HepG2 (cell line): ENCODE results near the gene CERS6. TPM values are rescaled to one million over a fixed set of nuclear protein-coding genes. Genes with fewer than 3 reads are reported as not detected.
"Not testable (repeated sequence)": the region's sequence is repeated elsewhere in the genome, so short reads cannot be mapped to it uniquely, and the experiment has no call there.

ENCODE experiments used
- ATAC-seq: fragments of 200-7000 bp; cut with Tn5 transposase; 3 replicates; pipeline ENCODE4 v1.9.1; 2020; ENCODE audit warnings: mild to moderate bottlenecking, moderate library complexity
- BruUV-seq: library from RNA; stranded (reverse); fragments of 400-500 nt; replicated peaks from 2 replicates; lab custom pipeline; 2021; lab: Mats Ljungman, UMichigan
- CTCF ChIA-PET: fragments of 300-600 bp; formaldehyde crosslinking; extraction: SDS; loops from one replicate; lab custom pipeline; 2021; ENCODE audit warnings: low total read pairs, inconsistent platforms, low intra/inter-chr PET ratio; lab: Yijun Ruan, JAX
- POLR2A ChIA-PET: fragments of 350-600 bp; sonication (Branson Sonifier 250); formaldehyde crosslinking; loops from one replicate; lab custom pipeline; 2020; ENCODE audit warnings: antibody characterized with exemption, inconsistent platforms; lab: Yijun Ruan, JAX
- DNase-seq: peaks from one replicate; pipeline ENCODE4 v3.0.0-alpha.2; 2015; ENCODE audit warnings: low spot score
- FAIRE-seq: peaks from 3 replicates; lab custom pipeline; 2011; peaks lifted over from hg19 to GRCh38; lab: Jason Lieb, UNC
- H2AFZ ChIP-seq: one replicate; pipeline ENCODE4 v1.6.1; 2011; ENCODE audit warnings: low read length, inconsistent platforms
- H3K27ac ChIP-seq: fragments of 300-600 bp; 3 replicates; pipeline ENCODE4 v1.8.0; 2011; ENCODE audit warnings: mixed run types, mild to moderate bottlenecking, mixed read lengths, low read length, inconsistent platforms; ENCODE audit not compliant: insufficient read depth; ENCODE audit errors: extremely low read length
- H3K27me3 ChIP-seq, 2 experiments: fragments of 200-600 bp in 1 of 2; 2 replicates in 1 of 2; 3 replicates in 1 of 2; pipeline versions ENCODE4 v1.6.0 to v1.8.0; 2011; ENCODE audit warnings: low read length in 2 of 2, mild to moderate bottlenecking in 2 of 2, moderate library complexity in 2 of 2, inconsistent platforms in 1 of 2; ENCODE audit not compliant: insufficient read depth in 2 of 2, control insufficient read depth in 1 of 2
- H3K36me3 ChIP-seq, 2 experiments: fragments of 200-600 bp in 1 of 2; replicated peaks in 1 of 2; 2 replicates in 1 of 2; 3 replicates in 1 of 2; pipeline versions ENCODE4 v1.5.1 to v1.8.0; 2011; ENCODE audit warnings: low read length in 2 of 2, inconsistent platforms in 1 of 2; ENCODE audit not compliant: insufficient read depth in 2 of 2, control insufficient read depth in 1 of 2
- H3K4me1 ChIP-seq: 2 replicates; pipeline ENCODE4 v1.5.1; 2012; ENCODE audit warnings: low read length, inconsistent platforms; ENCODE audit not compliant: insufficient read depth
- H3K4me2 ChIP-seq: 2 replicates; pipeline ENCODE4 v1.6.0; 2011; ENCODE audit warnings: low read depth, low read length, inconsistent platforms
- H3K4me3 ChIP-seq, 3 experiments: fragments of 200-600 bp in 1 of 3; sonication (generic), shearing (Covaris generic) in 1 of 3; replicated peaks in 1 of 3; 2 replicates each; pipeline ENCODE4 v1.5.1; 2011 to 2016; ENCODE audit warnings: low read length in 3 of 3, inconsistent platforms in 2 of 3, low read depth in 2 of 3, mild to moderate bottlenecking in 2 of 3, control low read depth in 1 of 3, mixed read lengths in 1 of 3; ENCODE audit not compliant: insufficient read depth in 1 of 3
- H3K79me2 ChIP-seq: one replicate; pipeline ENCODE4 v1.6.1; 2011; ENCODE audit warnings: low read length, inconsistent platforms; ENCODE audit not compliant: insufficient read depth
- H3K9ac ChIP-seq: 2 replicates; pipeline ENCODE4 v1.6.0; 2011; ENCODE audit warnings: mild to moderate bottlenecking, low read depth, low read length, inconsistent platforms; ENCODE audit not compliant: insufficient read depth
- H3K9me3 ChIP-seq: 2 replicates; pipeline ENCODE4 v1.5.1; 2012; ENCODE audit warnings: mild to moderate bottlenecking, low read length
- H4K20me1 ChIP-seq: 2 replicates; pipeline ENCODE4 v1.6.0; 2011; ENCODE audit warnings: inconsistent platforms, mild to moderate bottlenecking, low read length, moderate library complexity; ENCODE audit not compliant: insufficient read depth
- ZBTB21 ChIP-seq: sonication (generic); formaldehyde crosslinking; IDR thresholded peaks from 2 replicates; pipeline ENCODE4 v1.4.0; 2020; ENCODE audit warnings: missing genetic modification reagents
- ZFP36L1 ChIP-seq: sonication (generic); formaldehyde crosslinking; IDR thresholded peaks from 2 replicates; pipeline ENCODE4 v1.8.0; 2022; ENCODE audit warnings: mild to moderate bottlenecking, missing genetic modification reagents, moderate library complexity
- ZNF235 ChIP-seq: sonication (generic); formaldehyde crosslinking; IDR thresholded peaks from 2 replicates; pipeline ENCODE4 v1.8.1; 2023; ENCODE audit warnings: mild to moderate bottlenecking, missing genetic modification reagents, borderline replicate concordance
- ZNF615 ChIP-seq: sonication (generic); formaldehyde crosslinking; IDR thresholded peaks from 2 replicates; pipeline ENCODE4 v1.5.0; 2020; ENCODE audit warnings: mild to moderate bottlenecking, missing genetic modification reagents, borderline replicate concordance
- ZNF713 ChIP-seq: sonication (generic); formaldehyde crosslinking; IDR thresholded peaks from 2 replicates; pipeline ENCODE4 v1.4.0; 2020; ENCODE audit warnings: mild to moderate bottlenecking, missing genetic modification reagents
- WGBS: methylation state at CpG from one replicate; pipeline ENCODE4 v1.1.6; 2017; ENCODE audit warnings: low lambda C conversion rate; 5-methylcytosine and 5-hydroxymethylcytosine counted together
- in situ Hi-C: cut with HindIII; loops from 2 replicates; pipeline ENCODE4 v1.10.0; 2017; ENCODE audit warnings: low pct_unique_long_range_greater_than_20kb; ENCODE audit not compliant: extremely low pct_ligation_motif_present
- intact Hi-C: fragments of 100-400 bp; cut with micrococcal nuclease; formaldehyde crosslinking; loops from one replicate; pipeline ENCODE4 v1.10.0; 2022; ENCODE audit not compliant: unreplicated experiment
- polyA plus RNA-seq, 8 experiments: library from polyadenylated mRNA; depleted of rRNA in 3 of 8; stranded (reverse) in 7 of 8; unstranded in 1 of 8; fragments of >200 nt; fragmentation: Illumina TruSeq in 4 of 8; extraction: Trizol in 4 of 8; gene quantifications; 2 replicates each; pipeline versions ENCODE4 v1.2.1 to v1.2.3, GENCODE V29; 2011 to 2016; ENCODE audit warnings: low read depth in 4 of 8, missing spikeins in 1 of 8, mixed read lengths in 1 of 8; ENCODE audit not compliant: insufficient read depth in 1 of 8
- total RNA-seq, 5 experiments: library from RNA; depleted of rRNA; stranded (reverse); fragments of >200 nt; fragmentation: Illumina TruSeq; extraction: Trizol; gene quantifications; 2 replicates each; pipeline ENCODE4 v1.2.3, GENCODE V29; 2016; ENCODE audit warnings: low read depth in 1 of 5

The CERS6 gene
- total and polyA plus RNA-seq, 2 of the 13 experiments (the other 11 are each of a cell fraction or from before 2014, with no cell fraction given), result 10.1 to 20.3 TPM

GRCh38 chr2:168655207-168655606, 199.1 kb downstream of the CERS6 start:
- no peak overlapping the region for H3K9ac ChIP-seq
- H3K4me1 ChIP-seq, result no peaks in the 10 kb centered on the region
- no peaks in the 10 kb centered on the region for H3K27me3 ChIP-seq
- H3K79me2 ChIP-seq, result no peaks in the 10 kb centered on the region
- TF ChIP-seq ZNF235 (CRISPR knock-in tag), result no peak
- no peak for TF ChIP-seq ZNF615
- TF ChIP-seq ZFP36L1 (CRISPR knock-in tag), result no peak
- TF ChIP-seq ZNF713 (CRISPR knock-in tag), result no peak
- no peak for TF ChIP-seq ZBTB21 (CRISPR knock-in tag)
- 95% methylated on average over 1 of the region's 1 CpG for WGBS
- no peaks in the 10 kb centered on the region for H3K36me3 ChIP-seq
- ATAC-seq, result no peak
- DNase-seq, result no peak
- H3K9me3 ChIP-seq, result no peaks in the 10 kb centered on the region
- no peak for FAIRE-seq
- H2AFZ ChIP-seq, result no peak overlapping the region
- H3K4me2 ChIP-seq, result no peak overlapping the region
- intact Hi-C loops, result no loop called here
- H3K4me3 ChIP-seq, result no peak overlapping the region
- no peak overlapping the region for H3K27ac ChIP-seq
- POLR2A ChIA-PET, result no interaction called here
- BruUV-seq, result no TSS peak
- CTCF ChIA-PET, result no interaction called here
- no peaks in the 10 kb centered on the region for H4K20me1 ChIP-seq
- in situ Hi-C loops, result no loop called here

- 98% methylated on average over 9 of the region's 24 CpGs for WGBS
- in situ Hi-C loops, POLR2A ChIA-PET, FAIRE-seq, H4K20me1 ChIP-seq, H3K27me3 ChIP-seq, H3K9me3 ChIP-seq, H3K79me2 ChIP-seq, H3K27ac ChIP-seq, ATAC-seq, H3K4me1 ChIP-seq, intact Hi-C loops, H2AFZ ChIP-seq, H3K9ac ChIP-seq, H3K4me3 ChIP-seq, DNase-seq, BruUV-seq, H3K36me3 ChIP-seq, H3K4me2 ChIP-seq, CTCF ChIA-PET: not testable (repeated sequence)
Measured at GRCh38 chr2:168657378-168657777, 201.3 kb downstream of the CERS6 start.
